H1 (cell line): ENCODE results near the gene CDH2.

Source experiments
- CREB1 ChIP-seq: IDR thresholded peaks from 2 replicates; pipeline ENCODE4 v1.6.1; 2012; ENCODE audit warnings: inconsistent platforms
- CTCF ChIP-seq, 3 experiments: IDR thresholded peaks; 1 replicate in 2 of 3; 2 replicates in 1 of 3; pipeline versions ENCODE4 v1.5.1 to v1.6.1; 2011; ENCODE audit warnings: low read length in 3 of 3, mild to moderate bottlenecking in 3 of 3, inconsistent platforms in 2 of 3, low read depth in 1 of 3, moderate library complexity in 1 of 3; ENCODE audit not compliant: insufficient read depth in 1 of 3; ENCODE audit errors: control extremely low read depth in 1 of 3
- EP300 ChIP-seq, 2 experiments: IDR thresholded peaks; 1 replicate in 1 of 2; 2 replicates in 1 of 2; pipeline ENCODE4 v1.6.1; 2011 to 2012; ENCODE audit warnings: low read depth in 2 of 2, low read length in 2 of 2, mild to moderate bottlenecking in 2 of 2, borderline replicate concordance in 1 of 2, inconsistent platforms in 1 of 2, moderate library complexity in 1 of 2
- NRF1 ChIP-seq: IDR thresholded peaks from 2 replicates; pipeline ENCODE4 v1.6.1; 2011; ENCODE audit warnings: mild to moderate bottlenecking, low read depth, low read length, improper control_type of control experiment
- PHF8 ChIP-seq: fragments of 200-600 bp; sonication (generic); conservative IDR thresholded peaks from 2 replicates; pipeline ENCODE4 v1.7.1; 2012; ENCODE audit warnings: low read depth, mild to moderate bottlenecking, inconsistent platforms, low read length, moderate library complexity
- POLR2A ChIP-seq, 2 experiments: IDR thresholded peaks; 1 replicate in 1 of 2; 2 replicates in 1 of 2; pipeline ENCODE4 v1.6.1; 2011; ENCODE audit warnings: low read depth in 2 of 2, low read length in 2 of 2, mild to moderate bottlenecking in 2 of 2; ENCODE audit errors: control extremely low read depth in 1 of 2
- RBBP5 ChIP-seq: IDR thresholded peaks from 2 replicates; pipeline ENCODE4 v1.7.1; 2012; ENCODE audit warnings: low read depth, mild to moderate bottlenecking, inconsistent platforms, low read length, moderate library complexity, borderline replicate concordance
- SIX5 ChIP-seq: IDR thresholded peaks from 2 replicates; pipeline ENCODE4 v1.6.1; 2011; ENCODE audit warnings: mild to moderate bottlenecking, low read depth, low read length
- SRF ChIP-seq: IDR thresholded peaks from 2 replicates; pipeline ENCODE4 v1.6.1; 2011; ENCODE audit warnings: mild to moderate bottlenecking, low read depth, low read length, moderate library complexity
- ZNF274 ChIP-seq: IDR thresholded peaks from 2 replicates; pipeline ENCODE4 v1.7.0; 2012; ENCODE audit warnings: low read length, borderline replicate concordance; ENCODE audit errors: extremely low read depth

GRCh38 chr18:27966881-27967280 is 210.0 kb downstream of the CDH2 start:
- TF ChIP-seq CTCF (IDR thresholded peaks at IDR 0.05; ENCODE audit: control extremely low read depth in 1 of 3, insufficient read depth in 1 of 3, low read depth in 1 of 3, low read length in 3 of 3) (no peak), POLR2A (IDR thresholded peaks at IDR 0.05; ENCODE audit: control extremely low read depth in 1 of 2, low read depth in 2 of 2, low read length in 2 of 2) (no peak), CREB1 (no peak), ZNF274 (no peak), PHF8 (no peak), EP300 (IDR thresholded peaks at IDR 0.05; ENCODE audit: borderline replicate concordance in 1 of 2, low read depth in 2 of 2, low read length in 2 of 2) (no peak), SIX5 (no peak), NRF1 (no peak), SRF (no peak), RBBP5 (no peak)
